GM12878 (cell line): ENCODE data around the gene RER1. TPM values are rescaled to one million over a fixed set of nuclear protein-coding genes. Genes with fewer than 3 reads are reported as not detected.

Source experiments
- CUX1 ChIP-seq: IDR thresholded peaks from 2 replicates; pipeline ENCODE4 v1.6.1; 2012; ENCODE audit warnings: improper control_type of control experiment, low read depth, low read length; ENCODE audit not compliant: insufficient replicate concordance
- EP300 ChIP-seq, 2 experiments: fragments of 150-350 bp in 1 of 2; IDR thresholded peaks; 2 replicates each; pipeline ENCODE4 v1.6.1; 2011 to 2012; ENCODE audit warnings: low read depth in 2 of 2, low read length in 2 of 2, borderline replicate concordance in 1 of 2, improper control_type of control experiment in 1 of 2, inconsistent platforms in 1 of 2; ENCODE audit not compliant: control insufficient read depth in 1 of 2
- FOXK2 ChIP-seq: fragments of 450-650 bp; IDR thresholded peaks from 2 replicates; pipeline ENCODE4 v1.6.1; 2017; ENCODE audit warnings: mild to moderate bottlenecking, moderate library complexity
- MAX ChIP-seq: IDR thresholded peaks from 2 replicates; pipeline ENCODE4 v1.6.1; 2012; ENCODE audit warnings: low read depth, low read length, improper control_type of control experiment
- NRF1 ChIP-seq: conservative IDR thresholded peaks from 2 replicates; pipeline ENCODE4 v1.6.1; 2011; ENCODE audit warnings: mild to moderate bottlenecking, low read depth, low read length, improper control_type of control experiment
- RAD51 ChIP-seq: fragments of 450-650 bp; IDR thresholded peaks from 2 replicates; pipeline ENCODE4 v1.6.1; 2016; ENCODE audit warnings: moderate library complexity, mild to moderate bottlenecking, inconsistent platforms
- SUZ12 ChIP-seq: fragments of 200-600 bp; sonication (generic); IDR thresholded peaks from one replicate; pipeline ENCODE4 v1.6.1; 2018; ENCODE audit warnings: antibody characterized with exemption, mild to moderate bottlenecking; ENCODE audit not compliant: unreplicated experiment
- TARDBP ChIP-seq: IDR thresholded peaks from 2 replicates; pipeline ENCODE4 v1.6.1; 2016; ENCODE audit warnings: borderline replicate concordance
- polyA plus RNA-seq, 11 experiments: library from polyadenylated mRNA; depleted of rRNA in 4 of 11; unstranded in 6 of 11; stranded (reverse) in 5 of 11; fragments of >200 nt; fragmentation: Nextera tagmentation in 4 of 11; fragmentation: Illumina TruSeq in 1 of 11; extraction: Ambion mirVana in 4 of 11; extraction: Trizol in 1 of 11; gene quantifications; 1 replicate in 1 of 11; 2 replicates in 10 of 11; pipeline versions ENCODE4 v1.2.1 to v1.2.3, GENCODE V29; 2011 to 2016; ENCODE audit warnings: inconsistent platforms in 2 of 11, missing spikeins in 2 of 11, low read depth in 1 of 11
- total RNA-seq, 4 experiments: library from RNA; depleted of rRNA in 3 of 4; stranded (reverse); fragments of >200 nt in 3 of 4; fragmentation: Illumina TruSeq in 1 of 4; extraction: Trizol in 1 of 4; gene quantifications; 2 replicates each; pipeline versions ENCODE4 v1.2.1 to v1.2.3, GENCODE V29; 2013 to 2021
- TF ChIP-seq, protein P1 (sequence below): fragments of 450-650 bp; IDR thresholded peaks from 2 replicates; pipeline ENCODE4 v1.6.1; 2018; ENCODE audit warnings: borderline replicate concordance, mild to moderate bottlenecking; ENCODE audit not compliant: partially characterized antibody

RER1 gene
- total and polyA plus RNA-seq, 10 of the 15 experiments (the other 5 are each of a cell fraction or from before 2014, with no cell fraction given): 29.2 to 274 (median 136) TPM

GRCh38 chr1:2402420-2402819 is 10.8 kb downstream of the RER1 start (continued):
- TF ChIP-seq CUX1 (no peak), NRF1 (no peak), FOXK2 (no peak), TARDBP (no peak), MAX (no peak), EP300 (IDR thresholded peaks at IDR 0.05; ENCODE audit: borderline replicate concordance in 1 of 2, control insufficient read depth in 1 of 2, low read depth in 2 of 2, low read length in 2 of 2) (no peak), SUZ12 (no peak), RAD51 (no peak)
- TF ChIP-seq, protein P1, sequence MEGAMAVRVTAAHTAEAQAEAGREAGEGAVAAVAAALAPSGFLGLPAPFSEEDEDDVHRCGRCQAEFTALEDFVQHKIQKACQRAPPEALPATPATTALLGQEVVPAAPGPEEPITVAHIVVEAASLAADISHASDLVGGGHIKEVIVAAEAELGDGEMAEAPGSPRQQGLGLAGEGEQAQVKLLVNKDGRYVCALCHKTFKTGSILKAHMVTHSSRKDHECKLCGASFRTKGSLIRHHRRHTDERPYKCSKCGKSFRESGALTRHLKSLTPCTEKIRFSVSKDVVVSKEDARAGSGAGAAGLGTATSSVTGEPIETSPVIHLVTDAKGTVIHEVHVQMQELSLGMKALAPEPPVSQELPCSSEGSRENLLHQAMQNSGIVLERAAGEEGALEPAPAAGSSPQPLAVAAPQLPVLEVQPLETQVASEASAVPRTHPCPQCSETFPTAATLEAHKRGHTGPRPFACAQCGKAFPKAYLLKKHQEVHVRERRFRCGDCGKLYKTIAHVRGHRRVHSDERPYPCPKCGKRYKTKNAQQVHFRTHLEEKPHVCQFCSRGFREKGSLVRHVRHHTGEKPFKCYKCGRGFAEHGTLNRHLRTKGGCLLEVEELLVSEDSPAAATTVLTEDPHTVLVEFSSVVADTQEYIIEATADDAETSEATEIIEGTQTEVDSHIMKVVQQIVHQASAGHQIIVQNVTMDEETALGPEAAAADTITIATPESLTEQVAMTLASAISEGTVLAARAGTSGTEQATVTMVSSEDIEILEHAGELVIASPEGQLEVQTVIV: no peak
- TF ChIP-seq, all 136 proteins: peak for 0
